Nephron (organoid): ENCODE measurements around the gene DNA2.
"Not testable (repeated sequence)": the region's sequence is repeated elsewhere in the genome, so short reads cannot be mapped to it uniquely, and the experiment has no call there.

Source experiments
- H3K27ac Mint-ChIP-seq, 3 experiments: 2 replicates each; pipeline ENCODE4 v1.8.0; 2020; ENCODE audit warnings: mixed read lengths in 3 of 3, mild to moderate bottlenecking in 2 of 3, moderate library complexity in 1 of 3
- H3K27me3 Mint-ChIP-seq: 2 replicates; pipeline ENCODE4 v1.8.0; 2021; ENCODE audit warnings: low read depth, mild to moderate bottlenecking, moderate library complexity, mixed read lengths
- H3K36me3 Mint-ChIP-seq: 2 replicates; pipeline ENCODE4 v1.8.0; 2020; ENCODE audit warnings: low read depth, mixed read lengths
- H3K4me1 Mint-ChIP-seq: 2 replicates; pipeline ENCODE4 v1.8.0; 2020; ENCODE audit warnings: mixed read lengths
- H3K4me3 Mint-ChIP-seq, 3 experiments: 2 replicates each; pipeline ENCODE4 v1.8.0; 2020; ENCODE audit warnings: mild to moderate bottlenecking in 3 of 3, mixed read lengths in 3 of 3, moderate library complexity in 2 of 3
- H3K9me3 Mint-ChIP-seq: 2 replicates; pipeline ENCODE4 v1.8.0; 2020; ENCODE audit warnings: mixed read lengths
- CTCF ChIP-seq, 3 experiments: fragments of 200-600 bp; sonication (generic); IDR thresholded peaks; one replicate each; pipeline ENCODE4 v1.5.0; 2021; ENCODE audit warnings: antibody characterized with exemption in 3 of 3; ENCODE audit not compliant: unreplicated experiment in 3 of 3

Gene DNA2

GRCh38 chr10:68462536-68462935 is 9.2 kb downstream of the DNA2 start:
- TF ChIP-seq CTCF (IDR thresholded peaks at IDR 0.05; ENCODE audit: unreplicated experiment in 3 of 3): no peak
- H3K27ac Mint-ChIP-seq: no peak overlapping the region
- H3K9me3 Mint-ChIP-seq: no peaks in the 10 kb centered on the region
- H3K36me3 Mint-ChIP-seq: peaks cover 37% of the 10 kb centered on the region
- no peak overlapping the region for H3K4me3 Mint-ChIP-seq
- no peaks in the 10 kb centered on the region for H3K4me1 Mint-ChIP-seq
- H3K27me3 Mint-ChIP-seq: no peaks in the 10 kb centered on the region

GRCh38 chr10:68461032-68461431 is 10.7 kb downstream of the DNA2 start:
- Mint-ChIP-seq H3K27ac (no peak overlapping the region), H3K4me3 (no peak overlapping the region), H3K27me3 (no peaks in the 10 kb centered on the region), H3K36me3 (peaks cover 41% of the 10 kb centered on the region), H3K9me3 (no peaks in the 10 kb centered on the region), H3K4me1 (no peaks in the 10 kb centered on the region)
- no peak for TF ChIP-seq CTCF (IDR thresholded peaks at IDR 0.05; ENCODE audit: unreplicated experiment in 3 of 3)

GRCh38 chr10:68449698-68450097 is 22.1 kb downstream of the DNA2 start:
- peaks cover 35% of the 10 kb centered on the region for H3K36me3 Mint-ChIP-seq
- not testable (repeated sequence) for H3K4me3 Mint-ChIP-seq, H3K9me3 Mint-ChIP-seq, H3K4me1 Mint-ChIP-seq, H3K27ac Mint-ChIP-seq, H3K27me3 Mint-ChIP-seq

- Mint-ChIP-seq H3K27ac (no peak overlapping the region), H3K4me3 (no peak overlapping the region), H3K36me3 (peaks cover 34% of the 10 kb centered on the region), H3K27me3 (no peaks in the 10 kb centered on the region), H3K9me3 (no peaks in the 10 kb centered on the region), H3K4me1 (peaks cover 5% of the 10 kb centered on the region)
- TF ChIP-seq CTCF (IDR thresholded peaks at IDR 0.05; ENCODE audit: unreplicated experiment in 3 of 3): no peak
Measured at GRCh38 chr10:68446179-68446578, 25.6 kb downstream of the DNA2 start.

GRCh38 chr10:68442971-68443370 is 28.8 kb downstream of the DNA2 start:
- no peak for TF ChIP-seq CTCF (IDR thresholded peaks at IDR 0.05; ENCODE audit: unreplicated experiment in 3 of 3)
- Mint-ChIP-seq H3K4me1 (peaks cover 5% of the 10 kb centered on the region), H3K4me3 (no peak overlapping the region), H3K36me3 (peaks cover 26% of the 10 kb centered on the region), H3K27me3 (no peaks in the 10 kb centered on the region), H3K27ac (no peak overlapping the region), H3K9me3 (no peaks in the 10 kb centered on the region)

- no peak overlapping the region for H3K4me3 Mint-ChIP-seq
- no peak for TF ChIP-seq CTCF (IDR thresholded peaks at IDR 0.05; ENCODE audit: unreplicated experiment in 3 of 3)
Measured at GRCh38 chr10:68440898-68441297, 30.9 kb downstream of the DNA2 start.

More at GRCh38 chr10:68440898-68441297, 30.9 kb downstream of the DNA2 start:
- no peak overlapping the region for H3K27ac Mint-ChIP-seq
- H3K4me1 Mint-ChIP-seq: peaks cover 5% of the 10 kb centered on the region
- H3K9me3 Mint-ChIP-seq: no peaks in the 10 kb centered on the region
- H3K27me3 Mint-ChIP-seq: no peaks in the 10 kb centered on the region
- peaks cover 20% of the 10 kb centered on the region for H3K36me3 Mint-ChIP-seq
